HepG2 (cell line): Measurements from ENCODE around the gene CD151. TPM values are rescaled to one million over a fixed set of nuclear protein-coding genes. Genes with fewer than 3 reads are reported as not detected.

Source experiments
- BRCA1 ChIP-seq: sonication (generic); formaldehyde crosslinking; IDR thresholded peaks from 2 replicates; pipeline ENCODE4 v1.4.0; 2020; ENCODE audit warnings: missing genetic modification reagents
- FOXK2 ChIP-seq: fragments of 450-650 bp; IDR thresholded peaks from 2 replicates; pipeline ENCODE4 v1.6.1; 2016
- PAWR ChIP-seq: sonication (generic); formaldehyde crosslinking; IDR thresholded peaks from 2 replicates; pipeline ENCODE4 v1.4.0; 2020; ENCODE audit warnings: missing genetic modification reagents, mild to moderate bottlenecking, borderline replicate concordance
- SMAD1 ChIP-seq: sonication (generic); formaldehyde crosslinking; IDR thresholded peaks from 2 replicates; pipeline ENCODE4 v1.4.0; 2020; ENCODE audit warnings: missing genetic modification reagents, low read depth, mild to moderate bottlenecking, borderline replicate concordance
- SP5 ChIP-seq: IDR thresholded peaks from 2 replicates; pipeline ENCODE4 v1.6.1; 2016; ENCODE audit warnings: low read depth, borderline replicate concordance
- SRF ChIP-seq: IDR thresholded peaks from 2 replicates; pipeline ENCODE4 v1.6.1; 2011; ENCODE audit warnings: mild to moderate bottlenecking, low read depth, low read length, moderate library complexity
- ZFP37 ChIP-seq: sonication (generic); formaldehyde crosslinking; IDR thresholded peaks from 2 replicates; pipeline ENCODE4 v1.4.0; 2020; ENCODE audit warnings: missing genetic modification reagents, borderline replicate concordance
- ZNF234 ChIP-seq: sonication (generic); formaldehyde crosslinking; conservative IDR thresholded peaks from 2 replicates; pipeline ENCODE4 v1.5.1; 2020; ENCODE audit warnings: mild to moderate bottlenecking, missing genetic modification reagents
- ZNF570 ChIP-seq: sonication (generic); formaldehyde crosslinking; IDR thresholded peaks from 2 replicates; pipeline ENCODE4 v1.4.0; 2020; ENCODE audit warnings: mild to moderate bottlenecking, missing genetic modification reagents, borderline replicate concordance
- ZNF619 ChIP-seq: sonication (generic); formaldehyde crosslinking; IDR thresholded peaks from 2 replicates; pipeline ENCODE4 v1.4.0; 2020; ENCODE audit warnings: mild to moderate bottlenecking, missing genetic modification reagents
- polyA plus RNA-seq, 8 experiments: library from polyadenylated mRNA; depleted of rRNA in 3 of 8; stranded (reverse) in 7 of 8; unstranded in 1 of 8; fragments of >200 nt; fragmentation: Illumina TruSeq in 4 of 8; extraction: Trizol in 4 of 8; gene quantifications; 2 replicates each; pipeline versions ENCODE4 v1.2.1 to v1.2.3, GENCODE V29; 2011 to 2016; ENCODE audit warnings: low read depth in 4 of 8, missing spikeins in 1 of 8, mixed read lengths in 1 of 8; ENCODE audit not compliant: insufficient read depth in 1 of 8
- total RNA-seq, 5 experiments: library from RNA; depleted of rRNA; stranded (reverse); fragments of >200 nt; fragmentation: Illumina TruSeq; extraction: Trizol; gene quantifications; 2 replicates each; pipeline ENCODE4 v1.2.3, GENCODE V29; 2016; ENCODE audit warnings: low read depth in 1 of 5
- TF ChIP-seq, protein P1 (sequence below): sonication (generic); formaldehyde crosslinking; IDR thresholded peaks from 2 replicates; pipeline ENCODE4 v1.9.0; 2022; ENCODE audit warnings: low read depth, missing genetic modification reagents
- TF ChIP-seq, protein P2 (sequence below): sonication (generic); formaldehyde crosslinking; IDR thresholded peaks from 2 replicates; pipeline ENCODE4 v1.4.0; 2020; ENCODE audit warnings: mild to moderate bottlenecking, missing genetic modification reagents, borderline replicate concordance
- TF ChIP-seq, protein P3 (sequence below): sonication (generic); formaldehyde crosslinking; conservative IDR thresholded peaks from 2 replicates; pipeline ENCODE4 v1.4.0; 2020; ENCODE audit warnings: mild to moderate bottlenecking, missing genetic modification reagents, moderate library complexity
- TF ChIP-seq, protein P4 (sequence below): sonication (generic); formaldehyde crosslinking; IDR thresholded peaks from 2 replicates; pipeline ENCODE4 v1.8.0; 2022; ENCODE audit warnings: mild to moderate bottlenecking, missing genetic modification reagents, moderate library complexity
- TF ChIP-seq, protein P5 (sequence below): sonication (generic); formaldehyde crosslinking; IDR thresholded peaks from 2 replicates; pipeline ENCODE4 v1.4.0; 2020; ENCODE audit warnings: missing genetic modification reagents, borderline replicate concordance

The CD151 gene
- total and polyA plus RNA-seq, 2 of the 13 experiments (the other 11 are each of a cell fraction or from before 2014, with no cell fraction given) = 125 to 197 TPM

DNA sequence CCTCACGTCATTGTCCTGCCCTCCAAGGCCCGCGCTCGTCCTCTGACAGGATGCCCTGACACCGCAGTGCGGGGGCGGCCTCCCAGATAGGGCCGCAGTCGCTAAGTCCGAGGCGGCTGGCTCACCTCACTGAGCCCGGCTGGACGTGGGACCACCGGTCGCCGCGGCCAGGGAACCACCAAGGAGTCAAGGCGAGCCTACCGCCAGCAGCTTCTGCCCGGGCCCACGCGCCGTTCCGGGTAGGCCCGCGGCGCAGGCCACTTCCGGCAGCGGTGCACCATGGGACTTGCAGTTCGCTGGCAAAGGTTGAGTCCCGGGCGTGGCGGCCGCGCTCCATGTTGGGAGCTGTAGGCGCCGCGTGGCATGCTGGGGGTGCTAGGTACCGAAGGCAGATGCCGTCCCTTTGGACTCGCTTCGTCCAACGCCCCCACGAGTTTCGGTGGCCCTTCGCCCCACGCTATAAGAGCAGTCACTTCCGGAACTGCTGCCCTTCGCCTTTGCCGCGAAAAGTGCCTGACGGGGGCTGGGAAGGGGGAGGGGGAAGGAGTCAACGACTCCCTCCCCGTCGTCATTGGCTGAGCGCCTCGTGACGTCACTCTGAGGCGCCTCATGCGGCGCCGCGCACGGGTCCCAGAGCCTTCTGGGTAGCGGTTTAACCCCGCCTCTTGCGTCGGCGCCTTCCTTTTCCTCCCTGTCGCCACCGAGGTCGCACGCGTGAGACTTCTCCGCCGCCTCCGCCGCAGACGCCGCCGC, 23.3 kb upstream of the CD151 start, which contains the start of gene RPLP2 (continued):
- TF ChIP-seq, protein P1, sequence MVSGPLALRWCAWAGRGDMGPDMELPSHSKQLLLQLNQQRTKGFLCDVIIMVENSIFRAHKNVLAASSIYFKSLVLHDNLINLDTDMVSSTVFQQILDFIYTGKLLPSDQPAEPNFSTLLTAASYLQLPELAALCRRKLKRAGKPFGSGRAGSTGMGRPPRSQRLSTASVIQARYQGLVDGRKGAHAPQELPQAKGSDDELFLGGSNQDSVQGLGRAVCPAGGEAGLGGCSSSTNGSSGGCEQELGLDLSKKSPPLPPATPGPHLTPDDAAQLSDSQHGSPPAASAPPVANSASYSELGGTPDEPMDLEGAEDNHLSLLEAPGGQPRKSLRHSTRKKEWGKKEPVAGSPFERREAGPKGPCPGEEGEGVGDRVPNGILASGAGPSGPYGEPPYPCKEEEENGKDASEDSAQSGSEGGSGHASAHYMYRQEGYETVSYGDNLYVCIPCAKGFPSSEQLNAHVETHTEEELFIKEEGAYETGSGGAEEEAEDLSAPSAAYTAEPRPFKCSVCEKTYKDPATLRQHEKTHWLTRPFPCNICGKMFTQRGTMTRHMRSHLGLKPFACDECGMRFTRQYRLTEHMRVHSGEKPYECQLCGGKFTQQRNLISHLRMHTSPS (CRISPR knock-in tag) = peak; percentile 56; the same call in 1 of the 2 replicates
- TF ChIP-seq BRCA1 (CRISPR knock-in tag) (no peak), ZNF570 (CRISPR knock-in tag) (0 out of 2 replicates have a peak, but pooled peaks have one; percentile 27), SP5 (CRISPR knock-in tag) (no peak; the same call in 1 of the 2 replicates), ZFP37 (CRISPR knock-in tag) (no peak), ZNF619 (CRISPR knock-in tag) (peak; percentile 74; the same call in 1 of the 2 replicates), FOXK2 (0 out of 2 replicates have a peak, but pooled peaks have one; percentile 3), SRF (peak; percentile 46; the same call in 1 of the 2 replicates), SMAD1 (peak; percentile 7; the same call in 1 of the 2 replicates), ZNF234 (CRISPR knock-in tag) (no peak), PAWR (CRISPR knock-in tag) (no peak)
- TF ChIP-seq, protein P2, sequence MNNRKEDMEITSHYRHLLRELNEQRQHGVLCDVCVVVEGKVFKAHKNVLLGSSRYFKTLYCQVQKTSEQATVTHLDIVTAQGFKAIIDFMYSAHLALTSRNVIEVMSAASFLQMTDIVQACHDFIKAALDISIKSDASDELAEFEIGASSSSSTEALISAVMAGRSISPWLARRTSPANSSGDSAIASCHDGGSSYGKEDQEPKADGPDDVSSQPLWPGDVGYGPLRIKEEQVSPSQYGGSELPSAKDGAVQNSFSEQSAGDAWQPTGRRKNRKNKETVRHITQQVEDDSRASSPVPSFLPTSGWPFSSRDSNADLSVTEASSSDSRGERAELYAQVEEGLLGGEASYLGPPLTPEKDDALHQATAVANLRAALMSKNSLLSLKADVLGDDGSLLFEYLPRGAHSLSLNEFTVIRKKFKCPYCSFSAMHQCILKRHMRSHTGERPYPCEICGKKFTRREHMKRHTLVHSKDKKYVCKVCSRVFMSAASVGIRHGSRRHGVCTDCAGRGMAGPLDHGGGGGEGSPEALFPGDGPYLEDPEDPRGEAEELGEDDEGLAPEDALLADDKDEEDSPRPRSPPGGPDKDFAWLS = no peak
- TF ChIP-seq, protein P3, sequence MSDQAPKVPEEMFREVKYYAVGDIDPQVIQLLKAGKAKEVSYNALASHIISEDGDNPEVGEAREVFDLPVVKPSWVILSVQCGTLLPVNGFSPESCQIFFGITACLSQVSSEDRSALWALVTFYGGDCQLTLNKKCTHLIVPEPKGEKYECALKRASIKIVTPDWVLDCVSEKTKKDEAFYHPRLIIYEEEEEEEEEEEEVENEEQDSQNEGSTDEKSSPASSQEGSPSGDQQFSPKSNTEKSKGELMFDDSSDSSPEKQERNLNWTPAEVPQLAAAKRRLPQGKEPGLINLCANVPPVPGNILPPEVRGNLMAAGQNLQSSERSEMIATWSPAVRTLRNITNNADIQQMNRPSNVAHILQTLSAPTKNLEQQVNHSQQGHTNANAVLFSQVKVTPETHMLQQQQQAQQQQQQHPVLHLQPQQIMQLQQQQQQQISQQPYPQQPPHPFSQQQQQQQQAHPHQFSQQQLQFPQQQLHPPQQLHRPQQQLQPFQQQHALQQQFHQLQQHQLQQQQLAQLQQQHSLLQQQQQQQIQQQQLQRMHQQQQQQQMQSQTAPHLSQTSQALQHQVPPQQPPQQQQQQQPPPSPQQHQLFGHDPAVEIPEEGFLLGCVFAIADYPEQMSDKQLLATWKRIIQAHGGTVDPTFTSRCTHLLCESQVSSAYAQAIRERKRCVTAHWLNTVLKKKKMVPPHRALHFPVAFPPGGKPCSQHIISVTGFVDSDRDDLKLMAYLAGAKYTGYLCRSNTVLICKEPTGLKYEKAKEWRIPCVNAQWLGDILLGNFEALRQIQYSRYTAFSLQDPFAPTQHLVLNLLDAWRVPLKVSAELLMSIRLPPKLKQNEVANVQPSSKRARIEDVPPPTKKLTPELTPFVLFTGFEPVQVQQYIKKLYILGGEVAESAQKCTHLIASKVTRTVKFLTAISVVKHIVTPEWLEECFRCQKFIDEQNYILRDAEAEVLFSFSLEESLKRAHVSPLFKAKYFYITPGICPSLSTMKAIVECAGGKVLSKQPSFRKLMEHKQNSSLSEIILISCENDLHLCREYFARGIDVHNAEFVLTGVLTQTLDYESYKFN (CRISPR knock-in tag) = peak; percentile 62
- TF ChIP-seq, protein P4, sequence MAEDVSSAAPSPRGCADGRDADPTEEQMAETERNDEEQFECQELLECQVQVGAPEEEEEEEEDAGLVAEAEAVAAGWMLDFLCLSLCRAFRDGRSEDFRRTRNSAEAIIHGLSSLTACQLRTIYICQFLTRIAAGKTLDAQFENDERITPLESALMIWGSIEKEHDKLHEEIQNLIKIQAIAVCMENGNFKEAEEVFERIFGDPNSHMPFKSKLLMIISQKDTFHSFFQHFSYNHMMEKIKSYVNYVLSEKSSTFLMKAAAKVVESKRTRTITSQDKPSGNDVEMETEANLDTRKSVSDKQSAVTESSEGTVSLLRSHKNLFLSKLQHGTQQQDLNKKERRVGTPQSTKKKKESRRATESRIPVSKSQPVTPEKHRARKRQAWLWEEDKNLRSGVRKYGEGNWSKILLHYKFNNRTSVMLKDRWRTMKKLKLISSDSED (CRISPR knock-in tag) = no peak
- TF ChIP-seq, protein P5, sequence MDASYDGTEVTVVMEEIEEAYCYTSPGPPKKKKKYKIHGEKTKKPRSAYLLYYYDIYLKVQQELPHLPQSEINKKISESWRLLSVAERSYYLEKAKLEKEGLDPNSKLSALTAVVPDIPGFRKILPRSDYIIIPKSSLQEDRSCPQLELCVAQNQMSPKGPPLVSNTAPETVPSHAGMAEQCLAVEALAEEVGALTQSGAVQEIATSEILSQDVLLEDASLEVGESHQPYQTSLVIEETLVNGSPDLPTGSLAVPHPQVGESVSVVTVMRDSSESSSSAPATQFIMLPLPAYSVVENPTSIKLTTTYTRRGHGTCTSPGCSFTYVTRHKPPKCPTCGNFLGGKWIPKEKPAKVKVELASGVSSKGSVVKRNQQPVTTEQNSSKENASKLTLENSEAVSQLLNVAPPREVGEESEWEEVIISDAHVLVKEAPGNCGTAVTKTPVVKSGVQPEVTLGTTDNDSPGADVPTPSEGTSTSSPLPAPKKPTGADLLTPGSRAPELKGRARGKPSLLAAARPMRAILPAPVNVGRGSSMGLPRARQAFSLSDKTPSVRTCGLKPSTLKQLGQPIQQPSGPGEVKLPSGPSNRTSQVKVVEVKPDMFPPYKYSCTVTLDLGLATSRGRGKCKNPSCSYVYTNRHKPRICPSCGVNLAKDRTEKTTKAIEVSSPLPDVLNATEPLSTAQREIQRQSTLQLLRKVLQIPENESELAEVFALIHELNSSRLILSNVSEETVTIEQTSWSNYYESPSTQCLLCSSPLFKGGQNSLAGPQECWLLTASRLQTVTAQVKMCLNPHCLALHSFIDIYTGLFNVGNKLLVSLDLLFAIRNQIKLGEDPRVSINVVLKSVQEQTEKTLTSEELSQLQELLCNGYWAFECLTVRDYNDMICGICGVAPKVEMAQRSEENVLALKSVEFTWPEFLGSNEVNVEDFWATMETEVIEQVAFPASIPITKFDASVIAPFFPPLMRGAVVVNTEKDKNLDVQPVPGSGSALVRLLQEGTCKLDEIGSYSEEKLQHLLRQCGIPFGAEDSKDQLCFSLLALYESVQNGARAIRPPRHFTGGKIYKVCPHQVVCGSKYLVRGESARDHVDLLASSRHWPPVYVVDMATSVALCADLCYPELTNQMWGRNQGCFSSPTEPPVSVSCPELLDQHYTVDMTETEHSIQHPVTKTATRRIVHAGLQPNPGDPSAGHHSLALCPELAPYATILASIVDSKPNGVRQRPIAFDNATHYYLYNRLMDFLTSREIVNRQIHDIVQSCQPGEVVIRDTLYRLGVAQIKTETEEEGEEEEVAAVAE (CRISPR knock-in tag) = peak; percentile 87
